Measurements from ENCODE around the gene TCFL5.

DNA sequence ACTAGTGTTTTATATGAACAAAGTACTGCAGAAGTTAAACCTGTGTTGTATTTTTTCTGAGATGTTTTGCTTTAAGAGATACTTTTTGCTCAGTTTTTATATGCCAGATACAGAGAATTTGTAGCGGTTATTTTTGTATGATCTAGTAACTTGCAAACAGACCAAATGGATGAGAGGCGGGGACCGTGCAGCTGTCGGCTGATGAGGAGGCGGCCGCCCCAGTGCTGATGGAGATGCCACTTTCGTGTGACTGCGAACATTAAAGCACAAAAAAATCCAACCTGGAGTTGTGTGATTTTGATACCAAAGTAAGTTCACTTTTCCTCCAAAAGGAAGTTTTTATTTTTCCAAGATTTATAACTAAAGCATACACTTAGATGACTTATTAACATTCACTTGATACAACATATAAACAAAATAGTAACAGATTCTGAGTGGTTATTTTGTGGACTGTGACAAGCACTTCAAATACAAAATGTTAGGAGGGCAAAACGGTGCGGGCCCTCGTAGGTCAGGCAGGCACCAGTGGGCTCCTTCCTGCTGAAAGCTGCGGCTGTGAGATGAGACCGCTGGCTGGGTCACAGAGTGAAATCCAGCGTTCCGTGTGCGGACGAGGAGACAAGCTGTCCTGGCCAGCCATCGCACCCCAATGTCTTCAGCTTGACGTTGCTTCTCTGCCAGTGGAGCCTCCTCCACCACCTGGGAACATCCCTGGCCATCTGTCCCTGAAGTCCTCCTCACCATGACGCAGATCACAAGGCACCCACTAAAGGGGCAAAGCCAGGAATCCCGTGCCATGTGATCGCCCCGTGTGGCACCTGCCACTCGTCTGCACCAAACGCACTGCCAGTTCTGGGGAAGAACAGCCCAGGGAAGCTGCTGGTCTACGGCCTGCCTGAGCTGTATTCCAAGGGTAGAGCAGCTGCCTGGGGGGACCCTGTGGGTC, 61.0 kb downstream of the TCFL5 start:
- TF ChIP-seq POLR2AphosphoS5 (IDR thresholded peaks at IDR 0.05; ENCODE audit: low read depth, low read length) = no peak
- TF ChIP-seq, protein P1, sequence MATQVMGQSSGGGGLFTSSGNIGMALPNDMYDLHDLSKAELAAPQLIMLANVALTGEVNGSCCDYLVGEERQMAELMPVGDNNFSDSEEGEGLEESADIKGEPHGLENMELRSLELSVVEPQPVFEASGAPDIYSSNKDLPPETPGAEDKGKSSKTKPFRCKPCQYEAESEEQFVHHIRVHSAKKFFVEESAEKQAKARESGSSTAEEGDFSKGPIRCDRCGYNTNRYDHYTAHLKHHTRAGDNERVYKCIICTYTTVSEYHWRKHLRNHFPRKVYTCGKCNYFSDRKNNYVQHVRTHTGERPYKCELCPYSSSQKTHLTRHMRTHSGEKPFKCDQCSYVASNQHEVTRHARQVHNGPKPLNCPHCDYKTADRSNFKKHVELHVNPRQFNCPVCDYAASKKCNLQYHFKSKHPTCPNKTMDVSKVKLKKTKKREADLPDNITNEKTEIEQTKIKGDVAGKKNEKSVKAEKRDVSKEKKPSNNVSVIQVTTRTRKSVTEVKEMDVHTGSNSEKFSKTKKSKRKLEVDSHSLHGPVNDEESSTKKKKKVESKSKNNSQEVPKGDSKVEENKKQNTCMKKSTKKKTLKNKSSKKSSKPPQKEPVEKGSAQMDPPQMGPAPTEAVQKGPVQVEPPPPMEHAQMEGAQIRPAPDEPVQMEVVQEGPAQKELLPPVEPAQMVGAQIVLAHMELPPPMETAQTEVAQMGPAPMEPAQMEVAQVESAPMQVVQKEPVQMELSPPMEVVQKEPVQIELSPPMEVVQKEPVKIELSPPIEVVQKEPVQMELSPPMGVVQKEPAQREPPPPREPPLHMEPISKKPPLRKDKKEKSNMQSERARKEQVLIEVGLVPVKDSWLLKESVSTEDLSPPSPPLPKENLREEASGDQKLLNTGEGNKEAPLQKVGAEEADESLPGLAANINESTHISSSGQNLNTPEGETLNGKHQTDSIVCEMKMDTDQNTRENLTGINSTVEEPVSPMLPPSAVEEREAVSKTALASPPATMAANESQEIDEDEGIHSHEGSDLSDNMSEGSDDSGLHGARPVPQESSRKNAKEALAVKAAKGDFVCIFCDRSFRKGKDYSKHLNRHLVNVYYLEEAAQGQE (IDR thresholded peaks at IDR 0.05; ENCODE audit: insufficient read depth in 1 of 2, low read depth in 2 of 2, low read length in 2 of 2) = no peak

Data from PFSK-1 (cell line).